ENCODE results near the gene RAB20. TPM values are rescaled to one million over a fixed set of nuclear protein-coding genes. Genes with fewer than 3 reads are reported as not detected.

RAB20 gene
- total and polyA plus RNA-seq, 2 of the 8 experiments (the other 6 are each of a cell fraction or from before 2014, with no cell fraction given) = 14.8 to 27.9 TPM

DNA sequence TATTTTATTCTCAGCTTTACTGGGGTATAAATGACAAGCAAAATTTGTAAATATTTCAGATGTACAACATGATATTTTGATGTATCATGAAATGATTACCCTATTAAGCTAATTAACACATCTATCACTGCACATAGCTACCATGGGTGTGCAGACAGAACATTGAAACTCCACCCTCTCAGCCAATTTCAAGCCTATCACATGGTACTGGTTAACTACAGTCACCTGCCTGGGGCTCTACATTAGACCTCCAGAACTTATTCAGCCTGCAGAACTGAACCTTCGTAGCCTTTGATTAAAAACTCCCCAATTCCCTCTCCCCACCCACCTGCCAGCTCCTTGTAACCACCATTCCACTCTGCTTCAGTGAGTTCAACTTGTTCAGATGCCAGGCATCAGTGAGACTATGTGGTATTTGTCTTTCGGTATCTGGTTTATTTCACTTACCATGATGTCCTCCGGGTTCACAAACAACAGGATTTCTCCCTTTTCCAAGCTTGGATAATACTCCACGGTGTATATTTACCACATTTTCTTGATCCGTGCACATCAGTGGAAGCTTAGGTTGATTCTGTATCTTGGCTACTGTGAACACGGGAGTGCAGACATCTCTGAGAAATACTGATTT is 19.2 kb downstream of the RAB20 start:
- DNase-seq (ENCODE audit: low read depth in 1 of 2, low spot score in 2 of 2) (no peak), FAIRE-seq (no peak)
- Histone ChIP-seq H2BK20ac (ENCODE audit: low read length) (no peak overlapping the region), H3K23me2 (ENCODE audit: low read depth, low read length) (no peaks in the 10 kb centered on the region), H3K4me3 (ENCODE audit: extremely low read depth in 1 of 4, insufficient read depth in 2 of 4, low read depth in 3 of 4, low read length in 4 of 4) (no peak overlapping the region), H3K9ac (replicated peaks in 1 of 4; ENCODE audit: extremely low read depth in 1 of 4, low read depth in 3 of 4, low read length in 3 of 4) (no peak overlapping the region), H2BK5ac (ENCODE audit: low read depth, low read length) (no peak overlapping the region), H2BK120ac (replicated peaks; ENCODE audit: low read depth, low read length) (no peak overlapping the region), H3K4me1 (replicated peaks in 1 of 4; ENCODE audit: control insufficient read depth in 3 of 4, insufficient read depth in 4 of 4, low read length in 3 of 4) (peaks cover 0 to 4% (median 0%) of the 10 kb centered on the region in 4 experiments; a peak in 1 of 7 replicates), H3K79me2 (ENCODE audit: control insufficient read depth in 1 of 2, insufficient read depth in 2 of 2, low read length in 2 of 2) (peaks cover 0 to 17% of the 10 kb centered on the region in 2 experiments; a peak in 2 of 4 replicates), H3K14ac (ENCODE audit: insufficient read length) (no peak overlapping the region), H3K79me1 (ENCODE audit: low read depth, low read length) (peaks cover 11% of the 10 kb centered on the region), H4K91ac (replicated peaks; ENCODE audit: insufficient read length, low read length) (no peak overlapping the region), H3K56ac (replicated peaks; ENCODE audit: insufficient read length, low read depth, low read length) (no peak overlapping the region), H4K8ac (ENCODE audit: extremely low read depth, insufficient read depth, low read length) (no peak overlapping the region), H2BK15ac (ENCODE audit: low read length) (no peak overlapping the region), H3K9me3 (ENCODE audit: insufficient read depth in 2 of 2, low read depth in 1 of 2, low read length in 1 of 2) (peaks cover 0 to 6% of the 10 kb centered on the region in 2 experiments; a peak in 1 of 4 replicates), H3K36me3 (ENCODE audit: control insufficient read depth in 2 of 4, insufficient read depth in 4 of 4, low read length in 3 of 4) (peaks cover 0 to 4% (median 0%) of the 10 kb centered on the region in 4 experiments; a peak in 1 of 8 replicates), H3K18ac (ENCODE audit: extremely low read depth, low read length) (no peak overlapping the region), H4K5ac (ENCODE audit: insufficient read length, low read depth, low read length) (no peak overlapping the region), H2BK12ac (ENCODE audit: low read depth, low read length) (no peak overlapping the region), H3K4ac (replicated peaks; ENCODE audit: insufficient read length, low read depth, low read length) (no peak overlapping the region), H2AK5ac (ENCODE audit: low read depth, low read length) (no peak overlapping the region), H2AFZ (ENCODE audit: low read length) (no peak overlapping the region), H4K20me1 (replicated peaks in 1 of 2; ENCODE audit: control insufficient read depth in 1 of 2, insufficient read depth in 2 of 2, low read length in 2 of 2) (peaks cover 0 to 4% of the 10 kb centered on the region in 2 experiments), H3K27me3 (replicated peaks in 1 of 4; ENCODE audit: control insufficient read depth in 3 of 4, extremely low read depth in 1 of 4, insufficient read depth in 3 of 4, low read length in 3 of 4) (no peaks in the 10 kb centered on the region), H3K27ac (ENCODE audit: low read depth, low read length) (no peak overlapping the region), H3K4me2 (ENCODE audit: insufficient read depth in 1 of 2, low read depth in 2 of 2, low read length in 2 of 2) (no peak overlapping the region), H3K23ac (ENCODE audit: insufficient read length) (no peak overlapping the region)
- ChIA-PET CTCF (ENCODE audit: partially characterized antibody) (interaction anchor here (0.7 to 2.3 kb wide), 5 partner anchors 8 to 426 kb away, joined by 3 to 6 read pairs (median 3); no protein-coding TSS in a partner anchor), POLR2A (ENCODE audit: partially characterized antibody) (interaction anchor here (1.4 kb wide), 1 partner anchor 11 kb away, joined by 3 read pairs; no protein-coding TSS in a partner anchor)
- 92% methylated on average over 6 of the region's 6 CpGs; no CpG with 5 or more reads in 1 of the 2 experiments for WGBS, 2 experiments (ENCODE audit: extremely low coverage in 1 of 2, insufficient coverage in 1 of 2, insufficient read length in 1 of 2, insufficient replicate concordance in 2 of 2, low coverage in 1 of 2, low lambda C conversion rate in 2 of 2, missing lambda C conversion rate in 1 of 2)
- no peak for TF ChIP-seq EGR1 (IDR thresholded peaks at IDR 0.05; ENCODE audit: borderline replicate concordance, low read depth, low read length)
- TF ChIP-seq GABPA (IDR thresholded peaks at IDR 0.05; ENCODE audit: borderline replicate concordance, insufficient read depth, low read length) = no peak
- no peak for TF ChIP-seq KDM1A (IDR thresholded peaks at IDR 0.05; ENCODE audit: borderline replicate concordance, low read length)
- TF ChIP-seq MAFK (IDR thresholded peaks at IDR 0.05; ENCODE audit: low read depth, low read length) = no peak
- no peak for TF ChIP-seq JUND (IDR thresholded peaks at IDR 0.05; ENCODE audit: low read length)
- TF ChIP-seq BACH1 (IDR thresholded peaks at IDR 0.05; ENCODE audit: low read length) = no peak
- TF ChIP-seq CHD2 (IDR thresholded peaks at IDR 0.05; ENCODE audit: low read length) = no peak
- no peak for TF ChIP-seq BCL11A (IDR thresholded peaks at IDR 0.05; ENCODE audit: low read depth in 2 of 2, low read length in 2 of 2)
- TF ChIP-seq ZNF274 (IDR thresholded peaks at IDR 0.05; ENCODE audit: borderline replicate concordance, extremely low read depth, low read length) = no peak
- TF ChIP-seq NANOG (IDR thresholded peaks at IDR 0.05; ENCODE audit: insufficient read depth, low read depth, low read length, poor library complexity, severe bottlenecking) = no peak
- no peak for TF ChIP-seq RBBP5 (IDR thresholded peaks at IDR 0.05; ENCODE audit: borderline replicate concordance, low read depth, low read length)
- TF ChIP-seq SIX5 (IDR thresholded peaks at IDR 0.05; ENCODE audit: low read depth, low read length) = no peak
- TF ChIP-seq CBX8 (IDR thresholded peaks at IDR 0.05; ENCODE audit: borderline replicate concordance, low read depth, low read length) = no peak
- TF ChIP-seq TCF12 (IDR thresholded peaks at IDR 0.05; ENCODE audit: low read depth, low read length) = no peak
